Astrocyte (in vitro differentiated cells and primary cell): ENCODE data around the gene MOB3A. TPM values are rescaled to one million over a fixed set of nuclear protein-coding genes. Genes with fewer than 3 reads are reported as not detected.

Source experiments
- DNase-seq: peaks from one replicate; pipeline ENCODE4 v3.0.0-alpha.2; 2010; ENCODE audit warnings: low read depth
- FAIRE-seq: peaks from 2 replicates; lab custom pipeline; 2011; peaks lifted over from hg19 to GRCh38; lab: Jason Lieb, UNC
- H2AFZ ChIP-seq: 2 replicates; pipeline ENCODE4 v1.6.0; 2012; ENCODE audit warnings: low read depth, low read length, inconsistent platforms
- H3K27ac ChIP-seq: 2 replicates; pipeline ENCODE4 v1.5.1; 2011; ENCODE audit warnings: low read depth, low read length, inconsistent platforms
- H3K27me3 ChIP-seq: 2 replicates; pipeline ENCODE4 v1.6.0; 2011; ENCODE audit warnings: low read length, inconsistent platforms; ENCODE audit not compliant: insufficient read depth
- H3K36me3 ChIP-seq: 2 replicates; pipeline ENCODE4 v1.5.1; 2011; ENCODE audit warnings: low read length, inconsistent platforms; ENCODE audit not compliant: insufficient read depth
- H3K4me1 ChIP-seq: 2 replicates; pipeline ENCODE4 v1.5.1; 2011; ENCODE audit warnings: low read length, inconsistent platforms; ENCODE audit not compliant: insufficient read depth
- H3K4me2 ChIP-seq: 2 replicates; pipeline ENCODE4 v1.6.0; 2012; ENCODE audit warnings: low read length, inconsistent platforms
- H3K4me3 ChIP-seq: 2 replicates; pipeline ENCODE4 v1.5.1; 2011; ENCODE audit warnings: low read depth, mild to moderate bottlenecking, low read length, inconsistent platforms; ENCODE audit not compliant: insufficient read depth
- H3K79me2 ChIP-seq: 2 replicates; pipeline ENCODE4 v1.6.0; 2012; ENCODE audit warnings: mild to moderate bottlenecking, low read length, inconsistent platforms; ENCODE audit not compliant: insufficient read depth
- H3K9ac ChIP-seq: 2 replicates; pipeline ENCODE4 v1.6.0; 2012; ENCODE audit warnings: mild to moderate bottlenecking, low read length, inconsistent platforms
- H3K9me3 ChIP-seq: 2 replicates; pipeline ENCODE4 v1.5.1; 2012; ENCODE audit warnings: low read depth, mild to moderate bottlenecking, low read length, inconsistent platforms; ENCODE audit not compliant: insufficient read depth
- H4K20me1 ChIP-seq: 2 replicates; pipeline ENCODE4 v1.6.0; 2012; ENCODE audit warnings: low read length, inconsistent platforms; ENCODE audit not compliant: insufficient read depth
- H3K27ac Mint-ChIP-seq: one replicate; pipeline ENCODE4 v1.8.0; 2021; ENCODE audit warnings: mild to moderate bottlenecking, mixed read lengths; ENCODE audit not compliant: unreplicated experiment
- H3K27me3 Mint-ChIP-seq: one replicate; pipeline ENCODE4 v1.8.0; 2021; ENCODE audit warnings: low read depth, mixed read lengths; ENCODE audit not compliant: unreplicated experiment
- H3K36me3 Mint-ChIP-seq: one replicate; pipeline ENCODE4 v1.8.0; 2021; ENCODE audit warnings: low read depth, mixed read lengths; ENCODE audit not compliant: unreplicated experiment
- H3K4me1 Mint-ChIP-seq: one replicate; pipeline ENCODE4 v1.8.0; 2021; ENCODE audit warnings: low read depth, mixed read lengths; ENCODE audit not compliant: unreplicated experiment
- H3K4me3 Mint-ChIP-seq: one replicate; pipeline ENCODE4 v1.8.0; 2021; ENCODE audit warnings: mild to moderate bottlenecking, moderate library complexity, mixed read lengths; ENCODE audit not compliant: unreplicated experiment
- H3K9me3 Mint-ChIP-seq: one replicate; pipeline ENCODE4 v1.8.0; 2021; ENCODE audit warnings: mild to moderate bottlenecking, mixed read lengths; ENCODE audit not compliant: unreplicated experiment
- EZH2 ChIP-seq: IDR thresholded peaks from 2 replicates; pipeline ENCODE4 v1.6.1; 2012; ENCODE audit warnings: mild to moderate bottlenecking, low read length, inconsistent platforms; ENCODE audit not compliant: insufficient read depth
- total RNA-seq: library from RNA; stranded (reverse); gene quantifications from 2 replicates; pipeline ENCODE4 v1.2.1, GENCODE V29; 2021
- TF ChIP-seq, protein P1 (sequence below): IDR thresholded peaks from 2 replicates; pipeline ENCODE4 v1.5.1; 2011; ENCODE audit warnings: low read depth, mild to moderate bottlenecking, inconsistent platforms, low read length, moderate library complexity; ENCODE audit not compliant: insufficient read depth

MOB3A gene
- total RNA-seq, 1 donor from 2014 or later: 45.3 TPM

DNA sequence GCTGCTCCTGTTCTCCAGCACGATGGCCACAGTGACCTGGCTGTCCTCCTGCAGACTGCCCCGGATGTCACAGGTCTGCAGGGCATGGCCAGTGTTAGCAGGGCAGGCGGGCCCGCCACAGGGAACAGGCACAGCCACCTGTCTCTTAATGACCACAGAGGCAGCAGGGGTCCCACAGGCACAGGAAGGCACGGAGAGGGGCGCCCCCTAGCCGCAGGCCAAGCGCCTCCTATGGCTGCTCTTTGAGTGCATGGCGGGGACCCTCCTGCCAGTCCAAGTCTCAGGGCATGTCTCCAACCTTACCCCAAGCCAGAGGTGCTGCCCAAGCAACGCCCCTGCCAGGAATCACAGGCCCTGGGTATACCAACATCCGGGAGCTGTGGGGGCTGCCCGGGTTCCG lies 14.7 kb upstream of the MOB3A start:
- Mint-ChIP-seq H3K27me3 (no peaks in the 10 kb centered on the region), H3K9me3 (no peaks in the 10 kb centered on the region), H3K4me1 (peaks cover 5% of the 10 kb centered on the region), H3K27ac (no peak overlapping the region), H3K4me3 (no peak overlapping the region), H3K36me3 (peaks cover 24% of the 10 kb centered on the region)
- Histone ChIP-seq H3K27me3 (no peaks in the 10 kb centered on the region), H3K27ac (no peak overlapping the region), H3K9me3 (no peaks in the 10 kb centered on the region), H3K79me2 (peaks cover 14% of the 10 kb centered on the region), H4K20me1 (peaks cover 69% of the 10 kb centered on the region), H3K4me3 (no peak overlapping the region), H3K36me3 (peaks cover 39% of the 10 kb centered on the region), H2AFZ (no peak overlapping the region), H3K4me1 (peaks cover 10% of the 10 kb centered on the region), H3K4me2 (no peak overlapping the region), H3K9ac (no peak overlapping the region)
- DNase-seq (no peak), FAIRE-seq (no peak)
- TF ChIP-seq EZH2: no peak
- TF ChIP-seq, protein P1, sequence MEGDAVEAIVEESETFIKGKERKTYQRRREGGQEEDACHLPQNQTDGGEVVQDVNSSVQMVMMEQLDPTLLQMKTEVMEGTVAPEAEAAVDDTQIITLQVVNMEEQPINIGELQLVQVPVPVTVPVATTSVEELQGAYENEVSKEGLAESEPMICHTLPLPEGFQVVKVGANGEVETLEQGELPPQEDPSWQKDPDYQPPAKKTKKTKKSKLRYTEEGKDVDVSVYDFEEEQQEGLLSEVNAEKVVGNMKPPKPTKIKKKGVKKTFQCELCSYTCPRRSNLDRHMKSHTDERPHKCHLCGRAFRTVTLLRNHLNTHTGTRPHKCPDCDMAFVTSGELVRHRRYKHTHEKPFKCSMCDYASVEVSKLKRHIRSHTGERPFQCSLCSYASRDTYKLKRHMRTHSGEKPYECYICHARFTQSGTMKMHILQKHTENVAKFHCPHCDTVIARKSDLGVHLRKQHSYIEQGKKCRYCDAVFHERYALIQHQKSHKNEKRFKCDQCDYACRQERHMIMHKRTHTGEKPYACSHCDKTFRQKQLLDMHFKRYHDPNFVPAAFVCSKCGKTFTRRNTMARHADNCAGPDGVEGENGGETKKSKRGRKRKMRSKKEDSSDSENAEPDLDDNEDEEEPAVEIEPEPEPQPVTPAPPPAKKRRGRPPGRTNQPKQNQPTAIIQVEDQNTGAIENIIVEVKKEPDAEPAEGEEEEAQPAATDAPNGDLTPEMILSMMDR: no peak

- no peak overlapping the region for H3K4me2 ChIP-seq
- no peak overlapping the region for H2AFZ ChIP-seq
- peaks cover 30% of the 10 kb centered on the region for H3K36me3 Mint-ChIP-seq
- H3K27ac Mint-ChIP-seq: no peak overlapping the region
- H3K9ac ChIP-seq: no peak overlapping the region
- no peak for DNase-seq
- no peak overlapping the region for H3K4me3 Mint-ChIP-seq
- H3K27me3 Mint-ChIP-seq: no peaks in the 10 kb centered on the region
- H3K9me3 ChIP-seq: no peaks in the 10 kb centered on the region
- no peak for TF ChIP-seq EZH2
- TF ChIP-seq, protein P1: no peak
- H3K36me3 ChIP-seq: peaks cover 35% of the 10 kb centered on the region
- no peaks in the 10 kb centered on the region for H3K27me3 ChIP-seq
- no peak overlapping the region for H3K27ac ChIP-seq
- H3K9me3 Mint-ChIP-seq: no peaks in the 10 kb centered on the region
- no peak for FAIRE-seq
- H3K4me1 Mint-ChIP-seq: peaks cover 5% of the 10 kb centered on the region
- peaks cover 67% of the 10 kb centered on the region for H4K20me1 ChIP-seq
- H3K4me3 ChIP-seq: no peak overlapping the region
- peaks cover 9% of the 10 kb centered on the region for H3K4me1 ChIP-seq
- peaks cover 29% of the 10 kb centered on the region for H3K79me2 ChIP-seq
These were observed 13.1 kb upstream of the MOB3A start for GRCh38 chr19:2109046-2109864.
